Thoracic aorta (tissue), 2 donors: ENCODE measurements around the gene ZNF408. TPM values are rescaled to one million over a fixed set of nuclear protein-coding genes. Genes with fewer than 3 reads are reported as not detected.

Experiments
- ATAC-seq: fragments of 150-250 bp; one replicate; pipeline ENCODE4 v1.8.0; 2017; ENCODE audit warnings: low read depth; ENCODE audit not compliant: insufficient number of reproducible peaks, low FRiP score
- DNase-seq: peaks from one replicate; pipeline ENCODE4 v3.0.0-alpha.2; 2020; ENCODE audit warnings: low spot score
- H3K27ac ChIP-seq, 2 donors: fragments of 200-600 bp; sonication (generic); 1 replicate in 1 of 2; 2 replicates in 1 of 2; pipeline ENCODE4 v1.5.1; 2016; ENCODE audit warnings: mild to moderate bottlenecking in 2 of 2, moderate library complexity in 2 of 2
- H3K27me3 ChIP-seq: fragments of 200-600 bp; sonication (generic); replicated peaks from 2 replicates; pipeline ENCODE4 v1.6.0; 2016; ENCODE audit warnings: mild to moderate bottlenecking; ENCODE audit not compliant: insufficient read depth
- H3K36me3 ChIP-seq: fragments of 200-600 bp; sonication (generic); one replicate; pipeline ENCODE4 v1.5.1; 2016
- H3K4me1 ChIP-seq, 2 donors: fragments of 200-600 bp; sonication (generic); 1 replicate in 1 of 2; 2 replicates in 1 of 2; pipeline versions ENCODE4 v1.5.1 to v1.6.0; 2016; ENCODE audit warnings: low read depth in 2 of 2, mild to moderate bottlenecking in 1 of 2; ENCODE audit not compliant: control insufficient read depth in 1 of 2
- H3K4me3 ChIP-seq: fragments of 200-600 bp; sonication (generic); 2 replicates; pipeline ENCODE4 v1.5.1; 2016; ENCODE audit warnings: mild to moderate bottlenecking
- H3K9me3 ChIP-seq: fragments of 200-600 bp; sonication (generic); 2 replicates; pipeline ENCODE4 v1.5.1; 2016
- total RNA-seq, 2 donors: library from RNA; depleted of rRNA; stranded (reverse); fragments of >200 nt; gene quantifications; one replicate each; pipeline versions ENCODE4 v1.1.0 to v1.2.3, GENCODE V29; 2016
- TF ChIP-seq, protein P1 (sequence below): fragments of 200-600 bp; sonication (generic); IDR thresholded peaks from one replicate; pipeline ENCODE4 v1.5.1; 2019; ENCODE audit warnings: antibody characterized with exemption

Gene ZNF408
- total RNA-seq, 2 donors from 2014 or later = 5.9 to 11.9 TPM

DNA sequence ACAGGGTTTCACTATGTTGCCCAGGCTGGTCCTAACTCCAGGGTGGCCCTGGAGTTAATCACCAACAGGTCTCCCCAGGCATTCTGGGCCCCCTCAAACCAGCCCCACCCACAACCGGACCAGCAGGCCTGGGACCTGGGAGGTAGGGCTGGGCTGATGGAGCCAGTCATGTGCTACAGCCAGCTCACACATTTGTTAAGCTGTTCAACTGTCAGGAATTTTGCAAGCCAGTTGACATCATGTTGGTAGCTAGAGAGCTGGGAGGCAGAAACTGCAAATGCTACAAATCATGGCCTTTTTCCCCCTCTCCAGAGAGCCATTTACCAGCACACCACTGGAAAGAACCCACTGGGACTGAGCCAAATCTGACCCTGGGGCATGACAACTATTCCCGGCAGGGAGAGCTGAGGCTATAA, 7.2 kb upstream of the ZNF408 start:
- ATAC-seq = peak; percentile 53
- no peaks in the 10 kb centered on the region for H3K9me3 ChIP-seq
- H3K27ac ChIP-seq = peak overlapping the region; percentile 77 to 95
- no peaks in the 10 kb centered on the region for H3K27me3 ChIP-seq
- DNase-seq = no peak
- H3K4me3 ChIP-seq = peak overlapping the region; percentile 15
- H3K4me1 ChIP-seq = peaks cover 48 to 57% of the 10 kb centered on the region in 2 donors
- TF ChIP-seq, protein P1, sequence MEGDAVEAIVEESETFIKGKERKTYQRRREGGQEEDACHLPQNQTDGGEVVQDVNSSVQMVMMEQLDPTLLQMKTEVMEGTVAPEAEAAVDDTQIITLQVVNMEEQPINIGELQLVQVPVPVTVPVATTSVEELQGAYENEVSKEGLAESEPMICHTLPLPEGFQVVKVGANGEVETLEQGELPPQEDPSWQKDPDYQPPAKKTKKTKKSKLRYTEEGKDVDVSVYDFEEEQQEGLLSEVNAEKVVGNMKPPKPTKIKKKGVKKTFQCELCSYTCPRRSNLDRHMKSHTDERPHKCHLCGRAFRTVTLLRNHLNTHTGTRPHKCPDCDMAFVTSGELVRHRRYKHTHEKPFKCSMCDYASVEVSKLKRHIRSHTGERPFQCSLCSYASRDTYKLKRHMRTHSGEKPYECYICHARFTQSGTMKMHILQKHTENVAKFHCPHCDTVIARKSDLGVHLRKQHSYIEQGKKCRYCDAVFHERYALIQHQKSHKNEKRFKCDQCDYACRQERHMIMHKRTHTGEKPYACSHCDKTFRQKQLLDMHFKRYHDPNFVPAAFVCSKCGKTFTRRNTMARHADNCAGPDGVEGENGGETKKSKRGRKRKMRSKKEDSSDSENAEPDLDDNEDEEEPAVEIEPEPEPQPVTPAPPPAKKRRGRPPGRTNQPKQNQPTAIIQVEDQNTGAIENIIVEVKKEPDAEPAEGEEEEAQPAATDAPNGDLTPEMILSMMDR = no peak
- peaks cover 62% of the 10 kb centered on the region for H3K36me3 ChIP-seq

DNA sequence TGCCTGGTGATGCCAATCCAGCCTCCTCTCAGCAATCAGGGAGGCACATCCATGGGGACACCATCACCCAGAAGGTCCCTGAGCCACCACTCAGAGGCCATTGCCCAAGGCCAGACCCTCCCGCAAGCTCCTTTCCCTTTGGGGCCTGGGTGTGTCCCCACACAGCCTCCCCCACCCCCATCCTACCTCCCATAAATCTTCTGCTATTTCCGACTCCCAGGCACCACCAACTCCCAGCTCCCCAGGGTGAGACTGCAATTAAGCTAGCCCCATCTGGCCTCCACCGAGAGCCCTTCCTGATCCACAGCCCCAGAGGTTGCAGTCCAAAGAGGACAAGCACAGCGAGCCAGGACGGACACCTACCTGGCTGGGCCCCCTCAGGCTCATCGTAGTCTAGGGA, 6.8 kb upstream of the ZNF408 start:
- H3K27ac ChIP-seq = peak overlapping the region; percentile 77 to 95
- H3K9me3 ChIP-seq = no peaks in the 10 kb centered on the region
- peaks cover 53 to 60% of the 10 kb centered on the region in 2 donors for H3K4me1 ChIP-seq
- peak overlapping the region; percentile 15 for H3K4me3 ChIP-seq
- H3K36me3 ChIP-seq = peaks cover 57% of the 10 kb centered on the region
- DNase-seq = no peak
- TF ChIP-seq, protein P1 = no peak
- no peak for ATAC-seq
- no peaks in the 10 kb centered on the region for H3K27me3 ChIP-seq

DNA sequence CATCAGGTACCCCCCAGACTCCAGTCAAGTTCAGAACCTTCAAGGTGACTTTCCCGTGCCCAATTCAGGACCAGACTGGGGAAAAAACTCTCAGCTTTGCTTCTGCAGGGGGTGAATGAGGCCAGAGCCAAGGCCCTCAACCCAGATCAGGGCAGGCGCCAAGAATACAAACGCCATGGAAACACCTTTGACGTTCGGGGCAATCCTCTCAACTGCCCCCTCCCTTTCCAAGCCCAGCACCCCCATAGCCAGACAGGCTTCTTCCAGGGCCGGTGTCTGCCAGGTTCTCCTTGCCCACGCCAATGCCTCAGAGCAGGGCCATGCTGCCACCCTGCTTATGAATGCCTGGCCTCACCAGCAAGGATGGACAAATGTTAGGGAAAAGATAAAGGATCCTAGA, 6.2 kb upstream of the ZNF408 start:
- no peaks in the 10 kb centered on the region for H3K9me3 ChIP-seq
- peak overlapping the region; percentile 77 to 95 for H3K27ac ChIP-seq
- no peak overlapping the region for H3K4me3 ChIP-seq
- TF ChIP-seq, protein P1 = no peak
- H3K36me3 ChIP-seq = peaks cover 55% of the 10 kb centered on the region
- no peak for DNase-seq
- H3K27me3 ChIP-seq = no peaks in the 10 kb centered on the region
- H3K4me1 ChIP-seq = peaks cover 58 to 65% of the 10 kb centered on the region in 2 donors
- no peak for ATAC-seq

DNA sequence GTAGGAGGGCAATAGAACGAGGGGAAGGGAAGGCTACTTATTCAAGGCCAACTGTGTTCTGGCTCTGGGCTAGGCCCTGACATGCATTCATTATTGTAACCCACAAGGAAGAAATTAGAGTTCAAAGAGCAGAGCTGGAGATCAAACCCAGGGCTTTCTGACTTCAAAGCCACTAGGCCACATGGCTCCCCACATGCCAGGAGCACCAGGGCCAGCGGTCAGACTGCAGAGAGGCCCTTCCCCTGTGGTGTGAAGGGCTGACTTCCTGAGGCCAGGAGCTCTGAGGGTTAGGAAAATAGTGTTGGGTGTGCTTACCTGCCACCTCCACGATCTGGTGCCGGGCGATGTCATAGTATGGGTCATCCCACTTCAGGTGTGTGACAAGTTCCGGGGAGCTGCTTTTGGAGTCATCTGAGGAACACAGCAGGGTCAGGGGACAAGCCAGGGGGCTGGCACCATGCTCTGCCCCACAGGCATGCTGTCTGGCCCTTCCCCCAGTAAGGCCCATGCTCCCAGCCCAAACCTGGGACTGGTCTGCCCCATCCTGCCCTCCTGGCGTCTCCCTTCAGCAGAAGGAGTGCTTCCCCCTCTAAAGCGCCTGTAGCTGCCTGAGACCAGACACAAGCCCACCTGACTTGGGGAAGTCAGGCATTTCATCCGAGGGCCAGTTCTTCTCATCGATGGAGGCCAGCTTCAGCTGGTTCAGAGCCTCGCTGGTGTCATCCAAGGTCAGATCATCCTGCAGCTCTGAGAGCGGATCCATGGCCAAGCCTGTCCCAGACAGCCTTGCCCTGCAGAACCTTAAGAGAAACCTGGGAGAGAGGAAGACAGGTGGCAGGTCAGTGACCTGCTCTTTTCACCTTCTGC, 5.3 kb upstream of the ZNF408 start:
- Histone ChIP-seq H3K27ac (peak overlapping the region; percentile 67 to 95), H3K4me1 (peaks cover 58 to 67% of the 10 kb centered on the region in 2 donors), H3K4me3 (peak overlapping the region; percentile 92), H3K9me3 (no peaks in the 10 kb centered on the region), H3K27me3 (no peaks in the 10 kb centered on the region), H3K36me3 (peaks cover 51% of the 10 kb centered on the region)
- TF ChIP-seq, protein P1 = no peak
- DNase-seq = no peak
- ATAC-seq = no peak

DNA sequence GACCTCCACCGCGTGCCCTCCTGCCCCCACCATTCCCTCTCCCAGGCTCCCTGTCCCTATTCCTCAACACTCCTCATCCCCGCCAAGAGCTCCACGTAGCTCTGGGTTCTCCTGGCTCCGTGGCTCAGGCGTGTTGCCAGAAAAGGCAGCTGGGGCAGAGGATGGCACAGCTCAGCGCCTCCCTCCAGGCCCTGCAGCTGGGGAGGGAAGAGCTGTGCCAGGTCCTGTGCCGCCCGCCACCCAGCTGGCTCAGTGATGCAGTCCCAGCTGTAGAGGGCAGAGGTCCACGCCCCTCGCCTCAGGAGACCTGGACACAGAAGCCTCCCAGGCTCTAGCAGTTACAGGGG, 4.6 kb upstream of the ZNF408 start:
- ATAC-seq = no peak
- H3K27ac ChIP-seq = peak overlapping the region; percentile 67 to 95
- H3K36me3 ChIP-seq = peaks cover 46% of the 10 kb centered on the region

More for the DNA sequence above, 4.6 kb upstream of the ZNF408 start:
- no peaks in the 10 kb centered on the region for H3K27me3 ChIP-seq
- TF ChIP-seq, protein P1 = no peak
- no peak for DNase-seq
- H3K4me1 ChIP-seq = peaks cover 58 to 67% of the 10 kb centered on the region in 2 donors
- H3K4me3 ChIP-seq = peak overlapping the region; percentile 92
- no peaks in the 10 kb centered on the region for H3K9me3 ChIP-seq
